IPS-11a (cell line): ENCODE measurements around the gene SSBP2.
"Not testable (repeated sequence)": the region's sequence is repeated elsewhere in the genome, so short reads cannot be mapped to it uniquely, and the experiment has no call there.

ENCODE experiments used
- H3K4me3 ChIP-seq: one replicate; pipeline ENCODE4 v1.5.1; 2013; ENCODE audit warnings: low read depth, low read length, control low read depth

SSBP2 gene

DNA sequence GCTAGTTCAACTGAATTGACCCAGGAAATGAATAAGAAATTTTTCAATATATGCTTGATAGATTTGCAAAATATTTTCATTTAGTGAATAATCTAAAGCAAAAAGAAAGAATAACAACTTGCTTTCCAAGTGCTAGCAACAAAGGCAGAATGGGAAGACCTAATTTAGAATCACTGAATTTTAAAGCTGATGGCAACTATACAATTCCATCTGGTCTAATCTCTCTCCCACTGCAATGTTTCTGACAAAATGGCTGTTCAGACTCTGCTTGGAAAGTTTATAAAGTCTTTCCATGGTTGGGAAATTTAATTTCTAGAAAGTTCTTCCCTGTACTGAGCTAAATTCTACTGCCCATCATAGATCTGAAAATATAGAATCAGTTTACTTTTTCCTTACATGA, 281.2 kb downstream of the SSBP2 start:
- no peak overlapping the region for H3K4me3 ChIP-seq

DNA sequence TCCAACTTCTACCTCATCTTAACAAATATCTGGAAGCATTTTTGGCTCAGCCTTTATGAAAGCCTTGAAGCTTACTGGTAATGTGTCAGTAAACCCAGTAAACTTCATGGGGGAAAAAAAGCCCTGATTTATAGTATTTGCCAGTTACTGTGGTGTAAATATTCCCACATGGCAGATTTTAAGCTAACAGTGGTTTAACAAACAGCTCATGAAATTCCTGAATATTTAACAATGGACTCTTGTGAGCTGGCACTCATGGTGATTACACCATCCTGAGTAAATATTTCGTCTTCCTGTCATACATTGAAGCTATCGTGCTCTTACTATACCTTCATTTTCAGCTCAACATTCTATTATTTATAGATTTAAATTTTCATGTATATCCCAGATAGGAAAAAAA, 300.0 kb downstream of the SSBP2 start:
- no peak overlapping the region for H3K4me3 ChIP-seq

GRCh38 chr5:81435023-81435422, 315.9 kb downstream of the SSBP2 start:
- H3K4me3 ChIP-seq = no peak overlapping the region

- no peak overlapping the region for H3K4me3 ChIP-seq
These were observed 320.9 kb downstream of the SSBP2 start for GRCh38 chr5:81429985-81430384.

DNA sequence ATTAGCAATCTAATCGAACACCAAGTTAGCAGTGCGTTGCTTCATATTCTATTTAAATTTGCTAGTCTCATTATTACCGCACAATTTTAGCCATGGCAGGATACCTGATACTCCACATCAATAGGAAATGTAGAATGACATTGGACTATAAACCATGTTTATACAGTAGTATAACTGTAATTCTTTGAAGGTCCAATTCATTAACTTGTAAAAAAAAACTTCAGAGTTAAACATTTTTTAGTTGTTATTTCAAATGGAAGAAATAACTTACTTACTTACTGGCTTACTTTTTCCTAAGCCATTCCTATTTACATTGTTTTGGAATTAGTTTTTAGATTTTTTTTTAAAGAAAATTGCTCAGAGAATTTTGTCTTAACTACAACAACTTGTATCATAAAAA, 321.5 kb downstream of the SSBP2 start:
- no peak overlapping the region for H3K4me3 ChIP-seq

- H3K4me3 ChIP-seq = no peak overlapping the region
These were observed 322.0 kb downstream of the SSBP2 start for GRCh38 chr5:81428861-81429260.

GRCh38 chr5:81428446-81428845, 322.5 kb downstream of the SSBP2 start:
- no peak overlapping the region for H3K4me3 ChIP-seq

DNA sequence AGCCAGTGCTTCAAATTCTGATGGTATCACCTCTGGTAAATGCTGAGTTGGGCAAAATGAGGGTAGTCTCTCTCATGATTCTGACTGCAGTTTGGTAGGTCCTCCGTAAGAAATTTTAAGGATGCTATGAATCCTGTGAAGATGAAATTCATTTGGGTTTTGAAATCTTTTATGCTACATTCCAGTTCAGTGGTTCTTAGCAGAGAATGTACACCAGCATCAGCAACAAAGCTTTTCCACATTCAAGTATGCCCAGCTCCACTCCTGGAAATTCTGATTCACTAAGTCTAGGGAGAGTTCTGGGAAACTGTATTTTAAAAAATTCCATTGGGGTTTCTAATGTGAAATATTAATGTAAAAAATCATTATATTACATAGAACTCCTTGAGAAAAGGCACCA, 323.3 kb downstream of the SSBP2 start:
- no peak overlapping the region for H3K4me3 ChIP-seq

DNA sequence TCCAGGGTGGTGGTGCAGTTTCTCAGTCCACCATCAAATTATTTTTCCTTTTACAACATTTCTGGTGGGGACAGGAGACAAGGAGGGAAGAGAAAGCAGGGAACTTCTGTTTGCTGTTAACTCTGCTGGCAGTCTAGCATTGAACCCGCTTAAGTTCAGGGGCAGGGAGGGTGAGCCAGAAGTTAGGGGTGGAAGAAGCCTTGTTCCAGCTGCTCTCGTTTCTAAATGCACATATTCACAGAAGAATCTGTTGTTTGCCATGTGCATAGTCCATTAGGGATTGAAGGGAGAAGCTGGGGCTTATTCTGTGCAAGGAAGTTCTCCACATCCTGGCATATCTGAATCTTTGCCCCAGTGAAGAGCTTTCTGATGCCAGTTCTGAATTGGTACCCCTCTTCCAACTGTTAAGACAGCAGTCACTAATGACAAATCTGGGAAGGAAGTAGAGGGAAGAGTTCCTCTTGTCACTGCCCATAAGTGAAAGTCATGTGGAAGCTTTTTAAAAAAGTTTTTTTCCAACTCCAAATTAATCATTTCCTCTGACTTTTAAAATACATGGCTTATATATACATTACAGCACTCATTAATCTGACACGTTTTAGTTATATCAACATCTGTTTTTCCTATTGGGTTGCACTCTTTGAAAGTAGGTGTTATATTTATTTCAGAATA, 324.4 kb downstream of the SSBP2 start:
- no peak overlapping the region for H3K4me3 ChIP-seq

DNA sequence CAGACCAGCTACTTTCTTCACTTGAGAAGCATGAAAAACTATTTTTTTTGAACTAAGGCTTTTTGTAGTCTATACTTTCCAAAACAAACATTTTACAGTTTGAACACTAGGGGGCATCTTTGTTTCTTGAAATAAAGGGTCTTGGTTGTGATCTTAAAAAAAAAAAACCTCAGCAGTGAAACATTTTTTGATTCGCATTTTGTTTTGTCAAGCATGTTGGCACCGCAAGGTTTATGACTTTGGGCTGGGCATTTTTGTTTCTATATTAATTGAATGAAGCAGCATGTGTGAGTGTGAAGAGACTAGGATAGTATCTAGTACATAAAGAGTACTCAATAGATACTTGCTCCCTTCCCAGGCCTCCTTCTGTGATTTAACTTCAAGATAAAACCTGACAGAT, 325.3 kb downstream of the SSBP2 start:
- no peak overlapping the region for H3K4me3 ChIP-seq

DNA sequence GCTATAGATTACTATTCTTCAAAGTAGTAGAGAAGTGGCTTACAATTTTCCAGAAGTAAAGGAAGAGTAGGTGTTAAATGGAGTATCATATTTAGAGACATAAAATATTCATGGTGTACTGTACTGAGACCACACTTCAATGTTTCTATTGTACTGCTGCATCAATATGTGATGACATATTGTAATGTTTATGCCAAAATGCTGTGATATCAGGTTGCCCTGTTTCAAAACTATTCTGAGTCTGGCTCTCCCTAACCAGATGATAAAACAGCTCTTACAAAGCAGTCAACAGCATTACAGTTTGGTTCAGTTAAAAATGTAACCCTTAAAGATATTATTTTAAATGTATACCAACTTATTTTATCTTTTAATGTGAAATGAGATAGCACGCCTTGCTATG, 326.2 kb downstream of the SSBP2 start:
- no peak overlapping the region for H3K4me3 ChIP-seq

GRCh38 chr5:81422671-81423070, 328.2 kb downstream of the SSBP2 start:
- H3K4me3 ChIP-seq = no peak overlapping the region

GRCh38 chr5:81420039-81420667, 330.7 kb downstream of the SSBP2 start:
- no peak overlapping the region for H3K4me3 ChIP-seq

- H3K4me3 ChIP-seq = no peak overlapping the region
These were observed 332.3 kb downstream of the SSBP2 start for GRCh38 chr5:81418606-81419005.

DNA sequence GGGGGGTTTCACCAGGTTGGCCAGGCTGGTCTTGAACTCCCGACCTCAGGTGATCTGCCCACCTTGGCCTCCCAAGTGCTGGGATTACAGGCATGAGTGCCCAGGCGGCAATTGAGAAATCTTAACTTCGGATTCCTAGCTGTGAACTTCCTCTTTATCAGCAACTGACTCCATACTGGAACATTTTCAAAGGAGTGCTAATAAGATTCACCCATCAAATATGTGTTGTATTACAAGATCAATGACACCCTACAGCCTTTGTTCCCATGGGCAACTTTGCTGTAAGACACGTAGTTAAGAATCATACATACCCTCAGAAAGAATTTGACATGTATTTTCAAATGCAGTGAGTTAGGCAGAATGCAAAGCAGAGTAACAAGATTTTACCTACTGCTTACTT, 333.8 kb downstream of the SSBP2 start:
- H3K4me3 ChIP-seq = no peak overlapping the region

DNA sequence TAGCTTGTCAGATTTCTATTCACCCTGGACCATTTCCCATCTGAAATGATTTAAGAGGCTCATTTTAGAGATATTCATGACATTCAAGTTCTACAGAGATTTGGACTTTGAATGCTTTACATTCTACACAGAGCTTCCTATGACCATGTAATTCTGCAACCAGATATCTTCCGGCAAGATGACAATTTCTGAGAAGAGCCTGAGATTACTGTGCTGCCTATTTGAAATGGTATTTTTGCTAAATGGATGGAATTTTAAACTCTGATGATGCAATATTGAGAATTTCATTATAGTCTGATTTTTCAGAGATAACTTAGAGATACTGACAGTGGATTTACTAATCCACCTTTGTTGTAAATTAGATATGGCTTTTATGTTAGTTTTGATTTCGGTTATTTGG, 341.0 kb downstream of the SSBP2 start:
- H3K4me3 ChIP-seq = no peak overlapping the region

DNA sequence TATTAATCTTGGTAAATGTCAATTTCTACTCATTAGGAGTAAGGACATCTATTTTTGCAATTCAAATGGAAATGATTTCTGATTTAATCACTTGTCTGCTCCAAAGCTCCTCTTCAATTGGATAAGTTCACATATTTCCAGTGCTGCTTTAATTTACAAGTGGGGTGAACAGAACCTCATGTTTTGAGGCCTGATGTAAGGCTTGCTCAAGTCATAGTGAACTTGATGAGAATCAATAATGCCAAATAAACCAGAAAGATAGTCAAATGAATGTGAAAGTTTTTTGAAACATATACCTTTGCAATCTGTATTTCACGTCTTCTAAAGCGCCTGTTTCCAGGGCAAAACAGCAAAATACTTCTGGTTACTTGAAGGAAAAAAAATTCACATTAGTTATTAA, 341.5 kb downstream of the SSBP2 start:
- no peak overlapping the region for H3K4me3 ChIP-seq

DNA sequence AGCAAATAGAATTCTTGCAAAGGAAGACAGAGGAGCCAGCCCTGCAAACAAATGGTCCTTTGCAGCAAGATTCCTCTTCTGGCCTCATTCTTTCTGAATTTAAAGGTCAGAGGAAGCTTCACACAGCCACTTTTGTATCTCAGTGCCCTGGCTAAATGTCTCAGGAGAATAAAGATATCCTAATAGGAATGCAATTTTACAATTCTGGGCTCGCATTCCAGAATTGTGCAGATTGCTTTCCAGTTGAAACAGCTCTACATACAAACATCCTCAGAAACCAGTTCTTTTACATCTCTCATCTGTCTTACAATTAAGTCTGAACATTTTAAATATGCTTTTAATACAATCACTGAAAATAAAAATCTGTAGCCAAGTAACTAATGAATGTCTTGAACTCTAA, 342.4 kb downstream of the SSBP2 start:
- H3K4me3 ChIP-seq = no peak overlapping the region

GRCh38 chr5:81407811-81408210, 343.1 kb downstream of the SSBP2 start:
- H3K4me3 ChIP-seq = not testable (repeated sequence)

GRCh38 chr5:81405126-81405891, 345.6 kb downstream of the SSBP2 start:
- no peak overlapping the region for H3K4me3 ChIP-seq

DNA sequence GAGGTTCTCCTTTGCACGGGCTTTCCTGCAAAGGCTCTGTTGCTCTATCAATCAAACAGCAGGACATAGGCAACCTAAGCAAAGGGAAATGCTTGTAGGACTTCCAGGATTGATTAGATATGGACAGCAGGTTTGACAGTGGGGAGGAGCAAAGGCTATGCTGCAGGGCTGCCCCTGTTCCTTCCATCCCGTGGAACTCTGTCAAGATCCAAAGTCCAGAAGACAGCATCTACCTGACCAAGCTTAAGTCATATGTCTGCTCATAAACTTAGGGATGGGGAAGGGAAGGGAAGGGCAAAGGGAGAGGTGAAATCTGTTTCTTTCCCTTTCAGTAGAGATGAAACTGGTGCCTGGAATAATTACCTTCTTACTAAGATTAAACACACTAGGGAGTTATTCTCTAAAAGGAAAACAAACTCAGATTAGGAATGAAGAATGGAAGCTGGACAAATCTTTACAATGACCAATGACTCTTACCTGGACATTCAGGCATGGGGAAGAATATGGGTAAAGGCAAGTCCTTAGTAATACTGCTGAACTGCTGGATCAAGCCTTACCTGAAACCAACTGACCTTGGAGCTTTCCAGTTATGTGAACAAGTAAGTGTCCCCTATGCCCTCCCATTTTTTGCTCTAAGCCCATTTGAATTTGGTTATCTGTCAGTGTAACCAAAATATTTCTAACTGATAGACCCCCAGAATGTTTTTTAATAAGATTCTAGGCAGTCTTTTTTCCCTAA, 348.5 kb downstream of the SSBP2 start:
- no peak overlapping the region for H3K4me3 ChIP-seq

- H3K4me3 ChIP-seq = no peak overlapping the region
These were observed 349.6 kb downstream of the SSBP2 start for GRCh38 chr5:81401266-81401665.
